CD14-positive monocyte (primary cell): ENCODE data around the gene RNF34. TPM values are rescaled to one million over a fixed set of nuclear protein-coding genes. Genes with fewer than 3 reads are reported as not detected.

Experiments
- DNase-seq, 3 donors: peaks; one replicate each; pipeline ENCODE4 v3.0.0-alpha.2; 2011 to 2022
- H2AFZ ChIP-seq: 2 replicates; pipeline ENCODE4 v1.6.0; 2012; ENCODE audit warnings: mild to moderate bottlenecking, low read depth, low read length, inconsistent platforms; ENCODE audit not compliant: insufficient read depth, poor library complexity, severe bottlenecking
- H3K27ac ChIP-seq, 2 donors: 1 replicate in 1 of 2; 2 replicates in 1 of 2; pipeline ENCODE4 v1.5.1; 2012 to 2013; ENCODE audit warnings: low read length in 2 of 2, control low read depth in 1 of 2, inconsistent platforms in 1 of 2, low read depth in 1 of 2, mild to moderate bottlenecking in 1 of 2
- H3K27me3 ChIP-seq, 2 donors: one replicate each; pipeline versions ENCODE4 v1.6.0 to v1.6.1; 2011 to 2013; ENCODE audit warnings: low read length in 2 of 2; ENCODE audit not compliant: control insufficient read depth in 2 of 2, insufficient read depth in 2 of 2
- H3K36me3 ChIP-seq, 2 donors: replicated peaks in 1 of 2; 1 replicate in 1 of 2; 2 replicates in 1 of 2; pipeline versions ENCODE4 v1.5.1 to v1.6.1; 2012 to 2013; ENCODE audit warnings: low read length in 2 of 2, control low read depth in 1 of 2, inconsistent platforms in 1 of 2, mild to moderate bottlenecking in 1 of 2; ENCODE audit not compliant: insufficient read depth in 2 of 2, control insufficient read depth in 1 of 2
- H3K4me1 ChIP-seq, 2 donors: 1 replicate in 1 of 2; 2 replicates in 1 of 2; pipeline versions ENCODE4 v1.5.1 to v1.6.1; 2012 to 2013; ENCODE audit warnings: low read length in 2 of 2, control low read depth in 1 of 2, inconsistent platforms in 1 of 2, mild to moderate bottlenecking in 1 of 2, moderate library complexity in 1 of 2; ENCODE audit not compliant: insufficient read depth in 2 of 2, control insufficient read depth in 1 of 2
- H3K4me2 ChIP-seq: replicated peaks from 2 replicates; pipeline ENCODE3; 2012; ENCODE audit warnings: low read length, moderate library complexity, mild to moderate bottlenecking; ENCODE audit not compliant: poor library complexity, severe bottlenecking; ENCODE audit errors: extremely low read depth
- H3K4me3 ChIP-seq, 3 experiments: fragments of 200-600 bp in 1 of 3; sonication (generic) in 1 of 3; replicated peaks in 1 of 3; 1 replicate in 2 of 3; 2 replicates in 1 of 3; pipeline ENCODE4 v1.5.1; 2011 to 2013; ENCODE audit warnings: low read length in 3 of 3, mild to moderate bottlenecking in 3 of 3, control low read depth in 2 of 3, low read depth in 2 of 3, inconsistent platforms in 1 of 3, moderate library complexity in 1 of 3
- H3K79me2 ChIP-seq: 2 replicates; pipeline ENCODE4 v1.6.0; 2012; ENCODE audit warnings: mild to moderate bottlenecking, control low read depth, inconsistent platforms, low read length, moderate library complexity; ENCODE audit not compliant: insufficient read depth
- H3K9ac ChIP-seq: 2 replicates; pipeline ENCODE4 v1.6.0; 2017; ENCODE audit warnings: low read length, mild to moderate bottlenecking; ENCODE audit not compliant: insufficient read depth, poor library complexity, severe bottlenecking
- H3K9me3 ChIP-seq, 2 donors: replicated peaks in 1 of 2; 1 replicate in 1 of 2; 2 replicates in 1 of 2; pipeline versions ENCODE4 v1.5.1 to v1.6.1; 2012 to 2013; ENCODE audit warnings: low read length in 2 of 2, control low read depth in 1 of 2; ENCODE audit not compliant: control insufficient read depth in 1 of 2, insufficient read depth in 1 of 2
- H4K20me1 ChIP-seq: 2 replicates; pipeline ENCODE4 v1.6.0; 2012; ENCODE audit warnings: mild to moderate bottlenecking, low read length, control low read depth, moderate library complexity; ENCODE audit not compliant: insufficient read depth
- H3K27ac Mint-ChIP-seq, 7 donors: one replicate each; pipeline ENCODE4 v1.8.0; 2020; ENCODE audit warnings: mild to moderate bottlenecking in 7 of 7, mixed read lengths in 7 of 7, moderate library complexity in 6 of 7, inconsistent platforms in 2 of 7
- H3K27me3 Mint-ChIP-seq, 3 donors: one replicate each; pipeline ENCODE4 v1.8.0; 2021 to 2022; ENCODE audit warnings: low read depth in 3 of 3, mild to moderate bottlenecking in 3 of 3, mixed read lengths in 3 of 3, moderate library complexity in 3 of 3, inconsistent platforms in 1 of 3
- H3K36me3 Mint-ChIP-seq, 2 donors: one replicate each; pipeline ENCODE4 v1.8.0; 2020; ENCODE audit warnings: mixed read lengths in 2 of 2, inconsistent platforms in 1 of 2, mild to moderate bottlenecking in 1 of 2
- H3K4me1 Mint-ChIP-seq: one replicate; pipeline ENCODE4 v1.8.0; 2020; ENCODE audit warnings: mild to moderate bottlenecking, mixed read lengths
- H3K4me3 Mint-ChIP-seq, 2 donors: one replicate each; pipeline ENCODE4 v1.8.0; 2020; ENCODE audit warnings: mild to moderate bottlenecking in 2 of 2, mixed read lengths in 2 of 2, moderate library complexity in 1 of 2
- H3K9me3 Mint-ChIP-seq, 7 donors: one replicate each; pipeline ENCODE4 v1.8.0; 2020 to 2022; ENCODE audit warnings: mixed read lengths in 7 of 7, mild to moderate bottlenecking in 6 of 7, moderate library complexity in 6 of 7, inconsistent platforms in 2 of 7
- WGBS: methylation state at CpG from one replicate; pipeline ENCODE4 v1.1.5; 2013; ENCODE audit warnings: missing lambda C conversion rate; ENCODE audit not compliant: insufficient coverage; 5-methylcytosine and 5-hydroxymethylcytosine counted together
- intact Hi-C, 2 donors: fragments of 100-400 bp; cut with micrococcal nuclease; formaldehyde crosslinking; loops; one replicate each; pipeline versions ENCODE4 v1.15.0 to v1.15.1; 2023
- polyA plus RNA-seq, 3 donors: library from polyadenylated mRNA; depleted of rRNA in 1 of 3; unstranded in 2 of 3; stranded (reverse) in 1 of 3; fragments of 300-500 nt in 2 of 3; fragments of >200 nt in 1 of 3; fragmentation: Illumina TruSeq in 2 of 3; gene quantifications; 1 replicate in 2 of 3; 2 replicates in 1 of 3; pipeline ENCODE4 v1.2.3, GENCODE V29; 2012 to 2021
- TF ChIP-seq, protein P1 (sequence below): fragments of 200-600 bp; IDR thresholded peaks from one replicate; pipeline ENCODE4 v1.8.0; 2022; ENCODE audit warnings: antibody characterized with exemption, mild to moderate bottlenecking

Gene RNF34
- polyA plus RNA-seq, 3 donors, result 15.5 to 23.8 (median 19.2) TPM

DNA sequence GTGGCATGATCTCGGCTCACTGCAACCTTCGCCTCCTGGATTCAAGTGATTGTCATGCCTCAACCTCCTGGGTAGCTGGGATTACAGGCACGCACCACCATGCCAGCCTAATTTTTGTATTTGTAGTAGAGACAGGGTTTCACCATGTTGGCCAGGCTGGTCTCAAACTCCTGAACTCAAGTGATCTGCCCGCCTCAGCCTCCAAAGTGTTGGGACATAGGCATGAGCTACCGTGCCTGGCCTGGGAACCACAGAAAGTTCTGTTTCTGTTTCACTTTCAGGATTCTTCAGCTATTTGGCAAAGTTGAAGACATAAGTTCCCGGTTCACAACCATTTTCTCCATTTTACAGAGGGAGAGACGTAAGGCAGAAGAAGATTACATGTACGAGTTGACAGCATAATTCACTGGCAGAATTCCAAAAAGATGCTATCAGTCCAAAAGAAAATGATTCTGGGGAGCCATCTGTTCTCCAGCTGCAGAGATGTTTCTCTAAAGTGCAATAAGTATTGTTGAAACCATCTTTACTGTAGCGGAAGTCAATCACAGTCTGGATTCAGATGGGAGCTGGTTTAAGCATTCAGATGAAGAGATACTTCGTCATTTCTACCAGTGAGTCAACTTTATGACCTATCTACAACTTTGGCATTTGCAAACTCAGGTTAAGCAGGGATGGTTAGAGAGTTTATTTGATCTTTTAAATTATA lies 8.1 kb upstream of the RNF34 start:
- peak; percentile 67 to 75 (median 74) for DNase-seq
- peak overlapping the region; percentile 54 to 72 for H3K4me3 Mint-ChIP-seq
- intact Hi-C loops, result loop anchor here in 1 of 2 donors (10.0 kb wide), 2 partner anchors 47 to 73 kb away; no protein-coding TSS in a partner anchor
- Histone ChIP-seq H3K36me3 (no peaks in the 10 kb centered on the region), H3K4me1 (peaks cover 19 to 24% of the 10 kb centered on the region in 2 donors), H2AFZ (peak overlapping the region; percentile 73), H3K4me3 (peak overlapping the region; percentile 5 to 71 (median 47)), H3K9me3 (no peaks in the 10 kb centered on the region), H3K4me2 (peak overlapping the region; percentile 72), H3K79me2 (no peaks in the 10 kb centered on the region), H4K20me1 (no peaks in the 10 kb centered on the region), H3K9ac (no peak overlapping the region), H3K27ac (peak overlapping the region; percentile 66 to 85), H3K27me3 (no peaks in the 10 kb centered on the region)
- H3K36me3 Mint-ChIP-seq, result no peaks in the 10 kb centered on the region
- peaks cover 23% of the 10 kb centered on the region for H3K4me1 Mint-ChIP-seq
- peaks cover 0 to 3% (median 0%) of the 10 kb centered on the region in 7 donors for H3K9me3 Mint-ChIP-seq
- TF ChIP-seq, protein P1, sequence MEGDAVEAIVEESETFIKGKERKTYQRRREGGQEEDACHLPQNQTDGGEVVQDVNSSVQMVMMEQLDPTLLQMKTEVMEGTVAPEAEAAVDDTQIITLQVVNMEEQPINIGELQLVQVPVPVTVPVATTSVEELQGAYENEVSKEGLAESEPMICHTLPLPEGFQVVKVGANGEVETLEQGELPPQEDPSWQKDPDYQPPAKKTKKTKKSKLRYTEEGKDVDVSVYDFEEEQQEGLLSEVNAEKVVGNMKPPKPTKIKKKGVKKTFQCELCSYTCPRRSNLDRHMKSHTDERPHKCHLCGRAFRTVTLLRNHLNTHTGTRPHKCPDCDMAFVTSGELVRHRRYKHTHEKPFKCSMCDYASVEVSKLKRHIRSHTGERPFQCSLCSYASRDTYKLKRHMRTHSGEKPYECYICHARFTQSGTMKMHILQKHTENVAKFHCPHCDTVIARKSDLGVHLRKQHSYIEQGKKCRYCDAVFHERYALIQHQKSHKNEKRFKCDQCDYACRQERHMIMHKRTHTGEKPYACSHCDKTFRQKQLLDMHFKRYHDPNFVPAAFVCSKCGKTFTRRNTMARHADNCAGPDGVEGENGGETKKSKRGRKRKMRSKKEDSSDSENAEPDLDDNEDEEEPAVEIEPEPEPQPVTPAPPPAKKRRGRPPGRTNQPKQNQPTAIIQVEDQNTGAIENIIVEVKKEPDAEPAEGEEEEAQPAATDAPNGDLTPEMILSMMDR, result no peak
- peaks cover 0 to 1% (median 0%) of the 10 kb centered on the region in 3 donors for H3K27me3 Mint-ChIP-seq
- 58% methylated on average over 5 of the region's 10 CpGs for WGBS
- peak overlapping the region; percentile 78 to 92 (median 89) for H3K27ac Mint-ChIP-seq

DNA sequence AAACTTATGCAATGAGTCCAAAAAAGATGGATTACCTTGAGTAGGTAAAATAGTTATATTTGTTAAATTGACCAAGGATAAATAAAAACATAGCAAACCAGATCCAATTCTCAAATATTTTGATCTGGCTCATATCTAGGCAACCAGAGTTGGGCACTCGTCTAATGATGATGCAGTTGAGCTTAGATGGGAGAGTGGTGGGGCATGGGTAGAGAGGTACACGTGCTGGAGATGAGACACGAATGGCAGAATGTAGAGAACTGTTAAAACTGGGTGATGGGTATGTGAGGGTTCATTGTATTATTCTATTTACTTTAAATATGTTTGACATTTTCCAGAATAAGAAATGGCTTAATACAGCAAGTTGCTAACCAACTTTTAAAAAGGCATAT lies 7.6 kb upstream of the RNF34 start:
- peak overlapping the region; percentile 72 for H3K4me2 ChIP-seq
- no peak overlapping the region for H2AFZ ChIP-seq
- no peaks in the 10 kb centered on the region for H3K36me3 Mint-ChIP-seq
- H3K27me3 Mint-ChIP-seq, result peaks cover 0 to 1% (median 0%) of the 10 kb centered on the region in 3 donors
- no peak for DNase-seq
- H3K27ac ChIP-seq, result peak overlapping the region in 1 of 2 donors; percentile 85
- H4K20me1 ChIP-seq, result no peaks in the 10 kb centered on the region
- WGBS, result no CpG with 5 or more reads among the region's 3 CpGs
- no peaks in the 10 kb centered on the region for H3K79me2 ChIP-seq
- no peaks in the 10 kb centered on the region for H3K36me3 ChIP-seq
- peaks cover 0 to 3% (median 0%) of the 10 kb centered on the region in 7 donors for H3K9me3 Mint-ChIP-seq
- H3K4me1 Mint-ChIP-seq, result peaks cover 23% of the 10 kb centered on the region
- peak overlapping the region in 3 of 7 donors; percentile 78 to 89 (median 82) for H3K27ac Mint-ChIP-seq
- H3K27me3 ChIP-seq, result no peaks in the 10 kb centered on the region
- H3K4me3 ChIP-seq, result peak overlapping the region in 1 of 3 experiments; percentile 71
- H3K9ac ChIP-seq, result no peak overlapping the region
- H3K4me3 Mint-ChIP-seq, result no peak overlapping the region
- TF ChIP-seq, protein P1, result no peak
- H3K9me3 ChIP-seq, result no peaks in the 10 kb centered on the region
- intact Hi-C loops, result loop anchor here in 1 of 2 donors (10.0 kb wide), 2 partner anchors 48 to 72 kb away; no protein-coding TSS in a partner anchor
- H3K4me1 ChIP-seq, result peaks cover 19 to 24% of the 10 kb centered on the region in 2 donors
